RWPE1 (cell line): Measurements from ENCODE around the gene TACR2.

Experiments used
- CTCF ChIA-PET: fragments of 350-600 bp; sonication (Branson Sonifier 250); formaldehyde crosslinking; extraction: SDS; loops from one replicate; lab custom pipeline; 2021; lab: Yijun Ruan, JAX
- POLR2A ChIA-PET: fragments of 400-600 bp; formaldehyde crosslinking; extraction: SDS; loops from one replicate; lab custom pipeline; 2020; ENCODE audit warnings: antibody characterized with exemption; ENCODE audit not compliant: low non-redundant PET; lab: Yijun Ruan, JAX
- DNase-seq: peaks from one replicate; pipeline ENCODE4 v3.0.0; 2012; ENCODE audit warnings: low spot score
- H3K27ac ChIP-seq: fragments of 450-650 bp; 2 replicates; pipeline ENCODE4 v1.5.1; 2017
- TF ChIP-seq, protein P1 (sequence below): fragments of 450-650 bp; conservative IDR thresholded peaks from 2 replicates; pipeline ENCODE4 v1.5.1; 2017; ENCODE audit warnings: low read depth, mild to moderate bottlenecking

TACR2 gene

DNA sequence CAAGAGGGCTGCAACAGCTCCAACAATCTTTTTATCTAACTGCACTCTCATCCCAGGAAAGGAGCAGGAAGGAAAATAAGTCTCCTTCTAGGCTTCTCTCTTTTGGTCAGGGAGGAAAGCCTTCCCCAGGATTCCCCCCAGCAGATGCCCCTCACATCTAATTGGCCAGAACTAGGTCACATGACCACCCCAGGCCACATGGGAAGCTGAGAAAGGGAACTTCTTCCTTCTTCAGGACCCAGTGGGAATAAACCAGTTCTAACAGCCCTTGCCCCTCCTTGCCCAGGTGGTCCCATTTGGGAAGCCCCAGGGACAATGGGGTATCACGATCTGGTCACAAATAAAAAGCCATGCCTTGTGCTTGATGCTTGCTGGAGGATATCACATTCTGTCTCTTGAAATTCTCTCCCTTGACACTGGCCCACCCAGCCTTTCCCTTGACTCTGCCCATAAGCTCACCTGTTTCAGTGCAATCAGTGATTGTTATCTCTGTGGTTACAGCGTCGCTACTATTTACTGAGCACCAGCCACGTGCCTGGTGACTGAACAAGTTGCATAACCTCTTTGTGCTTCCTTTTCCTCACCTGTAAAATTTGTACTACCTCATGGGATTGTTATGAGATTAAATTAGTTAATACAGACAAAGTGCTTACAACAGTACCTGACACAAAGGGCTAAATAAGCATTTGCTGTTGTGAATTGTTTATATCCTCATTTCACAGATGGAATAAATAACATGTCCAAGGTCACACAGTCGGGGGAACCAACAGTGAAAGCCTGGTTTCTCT is 9.0 kb upstream of the TACR2 start:
- DNase-seq: no peak
- H3K27ac ChIP-seq: no peak overlapping the region
- CTCF ChIA-PET: interaction anchor here (1.2 kb wide), 1 partner anchor 82 kb away, joined by 6 read pairs; no protein-coding TSS in a partner anchor
- TF ChIP-seq, protein P1, sequence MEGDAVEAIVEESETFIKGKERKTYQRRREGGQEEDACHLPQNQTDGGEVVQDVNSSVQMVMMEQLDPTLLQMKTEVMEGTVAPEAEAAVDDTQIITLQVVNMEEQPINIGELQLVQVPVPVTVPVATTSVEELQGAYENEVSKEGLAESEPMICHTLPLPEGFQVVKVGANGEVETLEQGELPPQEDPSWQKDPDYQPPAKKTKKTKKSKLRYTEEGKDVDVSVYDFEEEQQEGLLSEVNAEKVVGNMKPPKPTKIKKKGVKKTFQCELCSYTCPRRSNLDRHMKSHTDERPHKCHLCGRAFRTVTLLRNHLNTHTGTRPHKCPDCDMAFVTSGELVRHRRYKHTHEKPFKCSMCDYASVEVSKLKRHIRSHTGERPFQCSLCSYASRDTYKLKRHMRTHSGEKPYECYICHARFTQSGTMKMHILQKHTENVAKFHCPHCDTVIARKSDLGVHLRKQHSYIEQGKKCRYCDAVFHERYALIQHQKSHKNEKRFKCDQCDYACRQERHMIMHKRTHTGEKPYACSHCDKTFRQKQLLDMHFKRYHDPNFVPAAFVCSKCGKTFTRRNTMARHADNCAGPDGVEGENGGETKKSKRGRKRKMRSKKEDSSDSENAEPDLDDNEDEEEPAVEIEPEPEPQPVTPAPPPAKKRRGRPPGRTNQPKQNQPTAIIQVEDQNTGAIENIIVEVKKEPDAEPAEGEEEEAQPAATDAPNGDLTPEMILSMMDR: no peak
- POLR2A ChIA-PET: no interaction called here

DNA sequence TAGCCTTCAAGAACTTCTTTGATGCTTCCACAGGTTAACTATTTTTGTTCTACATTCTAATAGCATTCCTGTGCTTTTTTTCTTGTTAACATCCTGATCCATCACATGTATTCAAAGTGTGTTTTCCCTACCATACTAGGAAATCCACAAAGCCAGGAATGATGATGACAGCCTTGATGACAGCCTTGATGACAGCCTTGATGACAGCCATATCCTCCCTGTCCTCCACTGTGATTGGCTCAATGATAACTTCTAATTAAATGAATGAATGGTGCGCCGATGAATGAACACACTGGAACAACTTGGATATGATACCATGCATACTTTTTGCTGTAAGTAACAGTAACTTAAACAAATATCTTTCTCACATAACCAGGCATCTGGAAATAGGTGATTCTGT is 8.3 kb upstream of the TACR2 start:
- DNase-seq: no peak
- ChIA-PET POLR2A (no interaction called here), CTCF (interaction anchor here (1.2 kb wide), 1 partner anchor 82 kb away, joined by 6 read pairs; no protein-coding TSS in a partner anchor)
- H3K27ac ChIP-seq: no peak overlapping the region
- TF ChIP-seq, protein P1: no peak

DNA sequence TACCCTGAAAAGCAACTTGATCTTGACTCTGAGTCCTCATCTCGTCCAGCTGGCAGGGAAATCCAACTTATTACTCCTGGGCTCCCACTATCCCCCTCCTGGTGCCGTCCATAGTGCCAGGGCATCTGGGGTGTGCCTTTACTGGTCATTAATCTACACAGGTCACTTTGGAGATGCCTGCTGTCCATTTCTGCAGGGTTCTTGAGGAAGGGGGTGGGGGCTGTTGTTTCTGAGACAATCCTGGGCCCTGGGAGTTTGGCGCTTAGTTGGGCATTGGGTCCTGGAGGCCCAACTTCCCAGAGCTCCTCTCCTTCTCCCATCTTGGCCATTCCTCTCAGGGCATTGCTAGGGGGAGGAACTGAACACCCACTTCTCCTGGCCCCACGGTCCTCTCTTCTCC is 6.0 kb upstream of the TACR2 start:
- no peak for DNase-seq
- ChIA-PET POLR2A (interaction anchor here (0.7 kb wide), 1 partner anchor 303 kb away, joined by 3 read pairs; no protein-coding TSS in a partner anchor), CTCF (interaction anchor here (0.6 to 1.7 kb wide), 4 partner anchors 15 to 222 kb away, joined by 3 to 4 read pairs (median 4); no protein-coding TSS in a partner anchor)
- TF ChIP-seq, protein P1: no peak
- no peak overlapping the region for H3K27ac ChIP-seq

DNA sequence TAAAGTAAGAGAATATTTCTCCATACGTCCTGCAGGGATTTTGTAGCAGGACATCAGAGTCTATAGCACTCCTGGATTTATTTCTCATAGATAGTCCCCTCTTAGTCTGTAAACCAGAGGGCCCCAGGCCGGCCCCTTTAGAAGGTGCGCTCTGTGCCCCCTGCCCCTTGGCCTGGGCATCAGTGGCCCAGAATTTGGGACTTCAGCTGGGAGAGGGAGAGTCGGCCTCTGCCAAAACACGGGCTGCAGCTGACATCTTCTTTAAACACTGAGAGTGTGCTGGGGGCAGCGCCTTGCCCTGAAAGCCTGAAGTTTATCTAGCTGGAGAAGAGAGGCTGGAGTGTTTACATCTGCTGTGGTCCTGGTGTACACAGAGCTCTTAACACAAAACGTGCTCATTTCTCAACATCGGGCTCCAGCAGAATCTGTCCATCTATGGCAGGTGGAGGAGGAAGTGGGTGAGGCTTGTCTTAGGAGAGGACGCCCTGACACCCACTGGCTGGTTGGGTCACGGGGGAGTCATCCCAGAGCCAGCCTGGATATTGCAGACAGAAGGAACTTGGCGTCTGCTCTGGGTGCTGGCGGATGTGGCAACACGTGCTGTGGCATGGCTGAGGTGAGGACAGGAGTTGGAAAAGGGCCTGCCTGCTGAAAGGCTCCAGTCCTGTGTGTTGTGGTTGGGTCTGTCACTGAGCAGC is 5.0 kb upstream of the TACR2 start:
- ChIA-PET POLR2A (no interaction called here), CTCF (interaction anchor here (1.7 kb wide), 1 partner anchor 14 kb away, joined by 3 read pairs; no protein-coding TSS in a partner anchor)
- TF ChIP-seq, protein P1: no peak
- no peak for DNase-seq
- no peak overlapping the region for H3K27ac ChIP-seq

DNA sequence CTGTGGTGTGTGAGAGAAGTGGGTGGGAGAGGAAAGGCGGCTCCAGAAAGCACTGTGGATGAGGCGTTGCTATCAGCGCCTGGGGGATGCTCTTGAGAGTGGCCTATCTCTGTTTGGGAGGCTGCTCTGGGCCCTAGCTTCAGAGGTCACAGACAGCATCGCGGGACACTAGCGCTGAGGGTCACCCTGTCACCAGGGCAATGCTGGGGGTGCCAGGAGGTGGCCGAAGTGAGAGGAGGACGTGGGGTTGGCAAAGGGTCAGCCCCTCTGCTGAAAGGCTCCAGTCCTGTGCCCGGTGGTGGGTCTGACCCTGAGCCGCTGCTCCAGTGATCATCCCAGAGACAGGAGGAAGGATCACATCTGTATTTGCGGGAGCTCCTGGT is 3.0 kb upstream of the TACR2 start:
- CTCF ChIA-PET: interaction anchor here (0.6 kb wide), 2 partner anchors 13 to 50 kb away, joined by 3 read pairs; no protein-coding TSS in a partner anchor
- H3K27ac ChIP-seq: no peak overlapping the region
- TF ChIP-seq, protein P1: no peak
- POLR2A ChIA-PET: no interaction called here
- no peak for DNase-seq

DNA sequence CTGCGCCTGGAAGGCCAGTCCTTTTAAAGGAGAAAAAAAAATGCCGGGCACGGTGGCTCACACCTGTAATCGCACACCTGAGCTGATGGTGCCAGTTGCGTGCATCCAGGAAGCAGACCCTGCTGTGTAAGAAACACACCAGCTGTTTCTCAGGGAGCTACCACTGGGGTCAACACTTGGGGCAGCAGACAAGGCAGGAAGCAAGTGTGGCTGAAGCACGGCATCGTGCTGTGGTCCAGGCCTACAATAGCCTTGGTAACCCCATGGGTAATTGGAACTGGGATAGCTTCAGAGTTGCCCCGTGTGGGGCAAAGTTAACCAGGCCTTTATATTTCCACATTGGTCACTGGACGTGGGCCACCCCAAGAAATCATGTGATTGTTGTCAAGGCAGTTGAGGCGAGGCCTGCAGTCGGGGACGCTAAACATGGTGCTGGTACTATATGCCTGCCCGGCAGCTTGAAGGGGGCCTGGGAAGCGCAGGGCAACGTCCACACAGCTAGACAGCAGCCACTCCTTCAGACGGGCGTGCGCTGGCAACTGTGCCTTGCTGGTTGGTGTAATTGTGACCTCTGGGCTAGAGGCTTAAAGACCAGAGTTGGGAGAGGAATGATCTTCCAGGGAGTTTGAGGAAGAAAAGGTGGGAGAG is 2.5 kb upstream of the TACR2 start:
- ChIA-PET POLR2A (no interaction called here), CTCF (no interaction called here)
- DNase-seq: no peak
- H3K27ac ChIP-seq: no peak overlapping the region
- TF ChIP-seq, protein P1: no peak
